ENCODE results near the gene C3orf38.
"Not testable (repeated sequence)": the region's sequence is repeated elsewhere in the genome, so short reads cannot be mapped to it uniquely, and the experiment has no call there.

C3orf38 gene

GRCh38 chr3:88152841-88153240 lies 3.1 kb downstream of the C3orf38 start:
- DNase-seq (ENCODE audit: low read depth in 3 of 3), result no peak

GRCh38 chr3:88166419-88166971 lies 16.7 kb downstream of the C3orf38 start:
- no peak for DNase-seq (ENCODE audit: low read depth in 3 of 3)

- no peak for DNase-seq (ENCODE audit: low read depth in 3 of 3)
Measured at GRCh38 chr3:88167173-88167572, 17.4 kb downstream of the C3orf38 start.

- DNase-seq (ENCODE audit: low read depth in 3 of 3), result no peak
Measured at GRCh38 chr3:88167704-88168103, 17.9 kb downstream of the C3orf38 start.

- no peak for DNase-seq (ENCODE audit: low read depth in 3 of 3)
Measured at GRCh38 chr3:88168171-88168570, 18.4 kb downstream of the C3orf38 start.

GRCh38 chr3:88180398-88180999 lies 30.7 kb downstream of the C3orf38 start:
- no peak for DNase-seq (ENCODE audit: low read depth in 3 of 3)

- DNase-seq (ENCODE audit: low read depth in 3 of 3), result not testable (repeated sequence)
Measured at GRCh38 chr3:88182165-88182918, 32.6 kb downstream of the C3orf38 start.

- no peak for DNase-seq (ENCODE audit: low read depth in 3 of 3)
Measured at GRCh38 chr3:88188436-88188835, 38.7 kb downstream of the C3orf38 start.

GRCh38 chr3:88189361-88189810 lies 39.6 kb downstream of the C3orf38 start:
- no peak for DNase-seq (ENCODE audit: low read depth in 3 of 3)

- DNase-seq (ENCODE audit: low read depth in 3 of 3), result no peak
Measured at GRCh38 chr3:88191872-88192409, 42.2 kb downstream of the C3orf38 start.

GRCh38 chr3:88192631-88193030 lies 42.9 kb downstream of the C3orf38 start:
- DNase-seq (ENCODE audit: low read depth in 3 of 3), result no peak

GRCh38 chr3:88195951-88196434 lies 46.2 kb downstream of the C3orf38 start:
- DNase-seq (ENCODE audit: low read depth in 3 of 3), result peak in 1 of 3 experiments; percentile 25

GRCh38 chr3:88198121-88198520 lies 48.4 kb downstream of the C3orf38 start:
- no peak for DNase-seq (ENCODE audit: low read depth in 3 of 3)

- DNase-seq (ENCODE audit: low read depth in 3 of 3), result peak; percentile 16 to 56 (median 17)
Measured at GRCh38 chr3:88203642-88204055, 53.9 kb downstream of the C3orf38 start.

All from stimulated activated CD4-positive, alpha-beta T cell treated with anti-CD3 and anti-CD28 coated beads, TNF-alpha, amount 100 ng/mL, for 24 hours (primary cell).